ENCODE results near the gene ATXN1L. TPM values are rescaled to one million over a fixed set of nuclear protein-coding genes. Genes with fewer than 3 reads are reported as not detected.
"Not testable (repeated sequence)": the region's sequence is repeated elsewhere in the genome, so short reads cannot be mapped to it uniquely, and the experiment has no call there.

ATXN1L gene
- polyA plus RNA-seq, 4 donors: 4.3 to 21.3 (median 7.7) TPM

DNA sequence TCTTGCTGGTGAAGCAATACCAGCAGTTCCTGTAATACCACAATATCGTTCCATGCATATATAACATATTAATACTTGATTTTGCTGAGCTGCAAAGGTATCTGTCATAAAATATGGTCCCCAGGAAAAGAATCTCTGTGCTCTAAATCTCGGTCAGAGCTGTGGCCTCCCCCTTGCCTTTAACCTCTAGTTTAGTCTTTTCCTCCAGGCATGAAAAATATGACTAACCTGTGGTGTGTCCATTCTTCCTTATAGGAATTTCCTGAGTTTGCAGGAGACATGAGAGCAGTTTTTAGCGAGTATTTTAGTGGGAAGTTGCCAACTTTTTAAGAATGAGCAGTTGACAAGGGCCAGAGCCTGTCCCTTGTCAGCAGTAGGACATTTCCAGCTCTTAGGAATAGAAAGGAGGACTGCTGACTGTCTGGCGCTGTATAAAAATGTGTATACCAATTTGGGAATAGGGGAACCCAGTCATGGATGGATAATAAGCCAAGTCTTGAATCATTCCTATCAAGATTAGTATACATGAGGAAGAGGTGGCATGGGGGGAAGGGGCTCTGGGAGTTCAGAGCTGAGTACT, 8.7 kb downstream of the ATXN1L start:
- H3K9me3 ChIP-seq (ENCODE audit: control insufficient read depth in 2 of 2, insufficient read depth in 1 of 2, low read depth in 1 of 2, low read length in 1 of 2): no peaks in the 10 kb centered on the region
- peaks cover 5 to 43% (median 8%) of the 10 kb centered on the region in 3 donors for H3K36me3 ChIP-seq (ENCODE audit: control insufficient read depth in 3 of 3, insufficient read depth in 2 of 3, low read depth in 1 of 3, low read length in 3 of 3)
- H3K27ac ChIP-seq (ENCODE audit: low read depth in 1 of 3, low read length in 2 of 3): no peak overlapping the region
- WGBS, 3 donors: 91 to 94% (median 92%) methylated on average over 4 of the region's 4 CpGs
- H3K4me1 ChIP-seq (ENCODE audit: control insufficient read depth in 3 of 3, insufficient read depth in 2 of 3, low read depth in 1 of 3, low read length in 2 of 3): peaks cover 0 to 18% (median 0%) of the 10 kb centered on the region in 3 donors
- no peak overlapping the region for H3K4me3 ChIP-seq (ENCODE audit: low read depth in 1 of 3, low read length in 3 of 3)
- H3K27me3 ChIP-seq (ENCODE audit: control insufficient read depth in 3 of 3, insufficient read depth in 3 of 3, low read length in 3 of 3): no peaks in the 10 kb centered on the region
- FAIRE-seq (no peak), DNase-seq (no peak)

DNA sequence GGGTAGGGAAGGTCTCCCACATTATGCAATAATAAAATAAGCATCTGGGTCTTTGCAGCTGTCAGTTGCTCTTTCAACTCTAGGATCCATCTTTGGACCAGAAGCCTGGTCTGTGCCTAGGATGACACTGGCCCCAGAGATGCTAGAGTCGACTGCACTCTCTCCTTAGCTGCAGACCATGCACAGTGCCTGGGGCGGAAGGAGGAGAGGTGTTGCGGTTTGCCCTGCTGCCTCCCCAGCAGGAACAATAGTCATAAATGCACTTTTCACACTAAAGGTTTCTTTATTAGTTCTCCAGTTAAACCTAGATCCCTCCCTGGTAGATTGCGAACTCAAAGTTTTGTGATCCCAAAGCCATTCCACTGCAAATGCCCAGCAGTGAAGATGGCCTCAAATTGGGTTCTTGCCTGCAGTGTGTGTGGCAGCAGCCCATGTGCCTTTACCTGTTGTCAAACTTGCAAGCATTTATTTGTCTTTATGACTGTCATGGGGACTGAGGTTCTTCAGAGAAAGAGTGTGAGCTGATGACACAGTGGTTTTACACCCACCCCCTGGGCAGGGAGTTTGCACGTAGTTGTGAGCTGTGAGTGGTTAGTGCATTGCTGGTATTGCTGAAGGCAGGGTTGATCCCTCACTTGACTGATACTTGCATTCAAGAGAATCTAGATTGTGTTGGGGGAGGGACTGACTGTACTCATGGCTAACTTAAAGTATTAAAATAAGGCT, 10.3 kb downstream of the ATXN1L start:
- Histone ChIP-seq H3K9me3 (ENCODE audit: control insufficient read depth in 2 of 2, insufficient read depth in 1 of 2, low read depth in 1 of 2, low read length in 1 of 2) (no peaks in the 10 kb centered on the region), H3K36me3 (ENCODE audit: control insufficient read depth in 3 of 3, insufficient read depth in 2 of 3, low read depth in 1 of 3, low read length in 3 of 3) (peaks cover 5 to 40% (median 8%) of the 10 kb centered on the region in 3 donors), H3K4me1 (ENCODE audit: control insufficient read depth in 3 of 3, insufficient read depth in 2 of 3, low read depth in 1 of 3, low read length in 2 of 3) (peaks cover 0 to 22% (median 0%) of the 10 kb centered on the region in 3 donors), H3K27ac (ENCODE audit: low read depth in 1 of 3, low read length in 2 of 3) (no peak overlapping the region), H3K27me3 (ENCODE audit: control insufficient read depth in 3 of 3, insufficient read depth in 3 of 3, low read length in 3 of 3) (no peaks in the 10 kb centered on the region), H3K4me3 (ENCODE audit: low read depth in 1 of 3, low read length in 3 of 3) (no peak overlapping the region)
- FAIRE-seq (no peak), DNase-seq (no peak)
- WGBS, 3 donors: 85 to 94% (median 87%) methylated on average over 5 of the region's 5 CpGs

DNA sequence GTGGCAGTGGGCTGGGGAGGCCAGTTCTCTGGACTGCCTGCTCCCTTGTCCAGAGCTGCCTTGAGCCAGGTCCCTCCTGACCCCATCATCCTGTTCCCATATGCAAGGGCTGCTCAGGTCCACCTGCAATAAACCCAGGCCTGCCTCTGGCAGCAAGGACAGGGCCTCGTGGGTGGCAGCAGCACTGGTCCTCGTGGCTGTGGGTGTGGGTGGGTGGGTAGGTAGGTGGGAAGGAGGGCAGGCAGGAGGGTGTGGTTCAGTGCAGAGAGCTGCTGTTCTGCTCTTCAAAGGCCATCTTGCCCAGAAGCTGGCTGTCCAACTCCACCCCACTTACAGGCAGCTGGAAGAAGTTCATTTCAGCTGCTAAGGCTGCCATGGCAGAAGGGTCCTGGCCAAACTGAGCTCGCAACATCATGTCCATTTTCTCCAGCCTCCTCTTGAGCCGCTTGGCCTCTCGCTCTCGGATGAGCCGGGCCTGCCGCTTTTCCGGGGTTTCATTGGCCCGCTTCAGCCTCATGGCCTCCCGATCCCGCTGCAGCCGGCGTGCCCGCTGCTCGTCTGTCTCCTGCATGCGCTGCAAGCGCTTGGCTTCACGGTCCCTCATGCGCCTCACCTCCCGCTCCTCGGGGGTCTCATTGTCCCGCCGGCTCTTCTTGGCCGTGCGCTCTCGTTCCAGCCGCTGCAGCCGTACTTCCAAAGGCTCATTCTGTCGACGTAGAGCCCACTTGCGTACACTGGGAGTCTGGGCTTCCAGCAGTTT, 14.2 kb downstream of the ATXN1L start:
- DNase-seq (no peak), FAIRE-seq (no peak)
- Histone ChIP-seq H3K4me3 (ENCODE audit: low read depth in 1 of 3, low read length in 3 of 3) (no peak overlapping the region), H3K36me3 (ENCODE audit: control insufficient read depth in 3 of 3, insufficient read depth in 2 of 3, low read depth in 1 of 3, low read length in 3 of 3) (peaks cover 5 to 45% (median 10%) of the 10 kb centered on the region in 3 donors), H3K27me3 (ENCODE audit: control insufficient read depth in 3 of 3, insufficient read depth in 3 of 3, low read length in 3 of 3) (no peaks in the 10 kb centered on the region), H3K4me1 (ENCODE audit: control insufficient read depth in 3 of 3, insufficient read depth in 2 of 3, low read depth in 1 of 3, low read length in 2 of 3) (peaks cover 0 to 12% (median 0%) of the 10 kb centered on the region in 3 donors), H3K9me3 (ENCODE audit: control insufficient read depth in 2 of 2, insufficient read depth in 1 of 2, low read depth in 1 of 2, low read length in 1 of 2) (no peaks in the 10 kb centered on the region), H3K27ac (ENCODE audit: low read depth in 1 of 3, low read length in 2 of 3) (no peak overlapping the region)
- WGBS, 3 donors: 92 to 94% (median 92%) methylated on average over 32 of the region's 32 CpGs

DNA sequence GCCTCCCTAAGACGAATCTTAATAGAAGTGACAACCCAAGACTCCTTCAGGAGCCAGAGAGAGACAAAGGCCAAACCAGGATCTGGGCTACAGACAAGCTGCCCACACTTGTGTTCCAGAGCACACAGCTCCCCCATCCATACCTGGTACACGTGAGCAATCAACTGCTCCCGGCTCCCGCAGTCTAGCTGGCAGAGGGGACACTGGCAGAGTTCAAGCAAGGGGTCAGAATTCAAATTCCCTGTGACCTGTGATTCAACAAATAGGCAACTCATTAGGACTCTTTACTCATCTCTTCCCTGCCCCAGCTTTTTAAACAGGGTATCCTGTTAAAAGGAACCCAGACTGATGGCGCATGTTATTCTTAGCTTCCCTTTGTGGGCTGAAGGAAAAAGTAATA, 18.2 kb downstream of the ATXN1L start:
- DNase-seq (no peak), FAIRE-seq (no peak)
- Histone ChIP-seq H3K27me3 (ENCODE audit: control insufficient read depth in 3 of 3, insufficient read depth in 3 of 3, low read length in 3 of 3) (no peaks in the 10 kb centered on the region), H3K4me1 (ENCODE audit: control insufficient read depth in 3 of 3, insufficient read depth in 2 of 3, low read depth in 1 of 3, low read length in 2 of 3) (peaks cover 0 to 8% (median 0%) of the 10 kb centered on the region in 3 donors), H3K4me3 (ENCODE audit: low read depth in 1 of 3, low read length in 3 of 3) (no peak overlapping the region), H3K36me3 (ENCODE audit: control insufficient read depth in 3 of 3, insufficient read depth in 2 of 3, low read depth in 1 of 3, low read length in 3 of 3) (peaks cover 5 to 50% (median 10%) of the 10 kb centered on the region in 3 donors), H3K27ac (ENCODE audit: low read depth in 1 of 3, low read length in 2 of 3) (no peak overlapping the region), H3K9me3 (ENCODE audit: control insufficient read depth in 2 of 2, insufficient read depth in 1 of 2, low read depth in 1 of 2, low read length in 1 of 2) (no peaks in the 10 kb centered on the region)
- 95 to 99% (median 96%) methylated on average over 5 of the region's 5 CpGs for WGBS, 3 donors

DNA sequence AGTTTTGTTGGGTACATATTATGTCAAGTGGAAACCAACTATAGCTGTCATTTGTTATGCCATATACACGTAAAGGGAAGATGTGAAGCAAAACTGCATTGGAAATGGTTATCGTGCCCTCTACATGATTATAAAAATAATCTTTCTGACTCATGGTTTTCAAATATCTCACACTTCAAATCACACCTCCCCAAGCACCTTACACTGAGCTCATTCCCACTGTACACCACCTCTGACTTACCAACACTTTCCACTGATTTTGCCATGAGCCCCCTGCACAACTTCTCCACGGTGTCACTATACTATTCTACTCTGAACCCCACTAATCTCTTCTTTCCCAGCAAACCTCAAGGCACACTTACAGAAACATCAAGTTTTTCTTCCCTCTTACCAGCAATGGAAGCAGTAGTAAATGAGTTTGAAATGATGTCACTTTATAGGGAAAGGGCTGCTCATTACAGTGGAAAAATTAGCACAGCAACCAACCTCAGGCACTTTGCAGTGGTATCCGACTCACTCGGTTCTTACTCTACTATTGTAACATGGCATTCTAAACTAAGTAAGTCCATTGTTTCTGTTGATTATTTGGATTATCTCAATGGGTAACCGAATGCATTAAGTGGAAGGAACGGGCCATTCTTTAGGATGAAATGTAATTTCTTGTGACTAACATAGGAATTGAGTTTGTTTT, 19.5 kb downstream of the ATXN1L start:
- H3K36me3 ChIP-seq (ENCODE audit: control insufficient read depth in 3 of 3, insufficient read depth in 2 of 3, low read depth in 1 of 3, low read length in 3 of 3): peaks cover 0 to 43% (median 8%) of the 10 kb centered on the region in 3 donors

DNA sequence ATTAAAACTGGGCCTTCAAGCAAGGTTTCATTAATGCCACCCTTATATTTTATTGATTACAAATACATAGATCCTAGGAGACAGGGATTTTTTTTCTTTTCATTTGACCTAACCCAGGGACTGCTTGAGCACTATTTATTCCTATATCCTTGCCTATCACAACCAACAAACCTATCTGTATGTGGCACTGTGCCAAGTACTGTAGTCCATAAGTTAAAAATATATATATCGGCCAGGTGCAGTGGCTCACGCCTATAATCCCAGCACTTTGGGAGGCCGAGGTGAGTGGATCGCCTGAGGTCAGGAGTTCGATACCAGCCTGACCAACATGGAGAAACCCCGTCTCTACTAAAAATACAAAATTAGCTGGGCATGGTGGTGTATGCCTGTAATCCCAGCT, 21.4 kb downstream of the ATXN1L start:
- FAIRE-seq; H3K4me3 ChIP-seq (ENCODE audit: low read depth in 1 of 3, low read length in 3 of 3); H3K4me1 ChIP-seq (ENCODE audit: control insufficient read depth in 3 of 3, insufficient read depth in 2 of 3, low read depth in 1 of 3, low read length in 2 of 3); H3K27ac ChIP-seq (ENCODE audit: low read depth in 1 of 3, low read length in 2 of 3); H3K27me3 ChIP-seq (ENCODE audit: control insufficient read depth in 3 of 3, insufficient read depth in 3 of 3, low read length in 3 of 3); H3K9me3 ChIP-seq (ENCODE audit: control insufficient read depth in 2 of 2, insufficient read depth in 1 of 2, low read depth in 1 of 2, low read length in 1 of 2); DNase-seq: not testable (repeated sequence)
- H3K36me3 ChIP-seq (ENCODE audit: control insufficient read depth in 3 of 3, insufficient read depth in 2 of 3, low read depth in 1 of 3, low read length in 3 of 3): peaks cover 0 to 34% (median 6%) of the 10 kb centered on the region in 3 donors
- 84 to 91% (median 86%) methylated on average over 6 of the region's 6 CpGs for WGBS, 3 donors

More for the DNA sequence above, 19.5 kb downstream of the ATXN1L start:
- 81 to 88% (median 85%) methylated on average over 7 of the region's 7 CpGs for WGBS, 3 donors
- no peaks in the 10 kb centered on the region for H3K27me3 ChIP-seq (ENCODE audit: control insufficient read depth in 3 of 3, insufficient read depth in 3 of 3, low read length in 3 of 3)
- H3K4me1 ChIP-seq (ENCODE audit: control insufficient read depth in 3 of 3, insufficient read depth in 2 of 3, low read depth in 1 of 3, low read length in 2 of 3): no peaks in the 10 kb centered on the region
- FAIRE-seq (no peak), DNase-seq (no peak)
- no peaks in the 10 kb centered on the region for H3K9me3 ChIP-seq (ENCODE audit: control insufficient read depth in 2 of 2, insufficient read depth in 1 of 2, low read depth in 1 of 2, low read length in 1 of 2)
- no peak overlapping the region for H3K4me3 ChIP-seq (ENCODE audit: low read depth in 1 of 3, low read length in 3 of 3)
- H3K27ac ChIP-seq (ENCODE audit: low read depth in 1 of 3, low read length in 2 of 3): no peak overlapping the region

DNA sequence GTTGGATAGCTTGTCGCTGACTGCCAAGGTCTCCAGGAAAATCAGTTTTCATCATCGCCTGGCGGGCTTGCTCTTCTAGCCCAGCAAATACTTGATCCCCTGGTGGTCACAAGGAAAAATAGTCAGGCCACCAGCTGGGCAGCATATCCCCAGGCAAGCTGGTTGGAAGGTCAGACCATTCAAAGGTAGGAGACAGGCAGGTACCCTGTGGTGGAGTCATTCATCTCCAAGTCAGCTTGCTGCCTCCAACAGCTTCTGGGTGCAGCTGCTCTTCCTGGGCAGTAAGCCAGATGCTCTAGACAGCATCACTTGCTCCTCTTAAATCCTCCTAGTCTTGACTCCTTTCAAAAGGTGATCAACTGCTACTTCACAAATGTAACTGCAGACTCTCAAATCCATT, 22.2 kb downstream of the ATXN1L start:
- Histone ChIP-seq H3K4me3 (ENCODE audit: low read depth in 1 of 3, low read length in 3 of 3) (no peak overlapping the region), H3K36me3 (ENCODE audit: control insufficient read depth in 3 of 3, insufficient read depth in 2 of 3, low read depth in 1 of 3, low read length in 3 of 3) (peaks cover 0 to 28% (median 6%) of the 10 kb centered on the region in 3 donors), H3K9me3 (ENCODE audit: control insufficient read depth in 2 of 2, insufficient read depth in 1 of 2, low read depth in 1 of 2, low read length in 1 of 2) (no peaks in the 10 kb centered on the region), H3K27me3 (ENCODE audit: control insufficient read depth in 3 of 3, insufficient read depth in 3 of 3, low read length in 3 of 3) (no peaks in the 10 kb centered on the region), H3K27ac (ENCODE audit: low read depth in 1 of 3, low read length in 2 of 3) (no peak overlapping the region), H3K4me1 (ENCODE audit: control insufficient read depth in 3 of 3, insufficient read depth in 2 of 3, low read depth in 1 of 3, low read length in 2 of 3) (no peaks in the 10 kb centered on the region)
- DNase-seq (no peak), FAIRE-seq (no peak)
- WGBS, 3 donors: 96 to 100% (median 100%) methylated on average over 3 of the region's 3 CpGs

DNA sequence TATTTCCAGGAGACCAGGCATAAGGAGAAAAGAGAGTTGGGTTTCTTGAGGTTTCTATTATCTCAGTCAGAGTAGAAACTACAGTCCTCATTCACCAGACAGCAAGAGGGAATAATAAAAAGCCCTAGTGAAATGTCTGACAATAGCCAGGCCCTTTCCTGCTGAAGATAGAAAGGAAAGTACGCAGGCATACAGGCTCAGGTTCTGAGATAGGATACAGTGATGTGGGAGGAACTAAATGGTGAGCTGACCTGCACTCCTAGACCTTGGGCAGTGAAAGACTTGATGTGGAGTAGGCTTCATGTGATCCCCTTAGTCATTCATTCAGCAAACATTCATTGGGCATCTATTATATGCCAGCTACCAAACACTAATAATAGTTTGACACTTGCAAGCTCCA, 23.3 kb downstream of the ATXN1L start:
- no peak overlapping the region for H3K4me3 ChIP-seq (ENCODE audit: low read depth in 1 of 3, low read length in 3 of 3)
- no peaks in the 10 kb centered on the region for H3K9me3 ChIP-seq (ENCODE audit: control insufficient read depth in 2 of 2, insufficient read depth in 1 of 2, low read depth in 1 of 2, low read length in 1 of 2)
- no peak for FAIRE-seq
- no peak overlapping the region for H3K27ac ChIP-seq (ENCODE audit: low read depth in 1 of 3, low read length in 2 of 3)
- WGBS, 3 donors: 94 to 97% (median 97%) methylated on average over 1 of the region's 1 CpG
- H3K4me1 ChIP-seq (ENCODE audit: control insufficient read depth in 3 of 3, insufficient read depth in 2 of 3, low read depth in 1 of 3, low read length in 2 of 3): no peaks in the 10 kb centered on the region
- H3K27me3 ChIP-seq (ENCODE audit: control insufficient read depth in 3 of 3, insufficient read depth in 3 of 3, low read length in 3 of 3): no peaks in the 10 kb centered on the region
- no peak for DNase-seq
- peaks cover 0 to 23% (median 6%) of the 10 kb centered on the region in 3 donors for H3K36me3 ChIP-seq (ENCODE audit: control insufficient read depth in 3 of 3, insufficient read depth in 2 of 3, low read depth in 1 of 3, low read length in 3 of 3)
